Stimulated activated naive B cell treated with anti-CD40 and anti-IgM and Interleukin-4, amounts not matched to agents 10 μg/mL and 1 μg/mL and 100 μg/mL, for 72 hours (primary cell): Measurements from ENCODE around the gene ZNF415.
A peak's percentile ranks its signal among the peaks of the same experiment; 100 is the strongest.
"Not testable (repeated sequence)": the region's sequence is repeated elsewhere in the genome, so short reads cannot be mapped to it uniquely, and the experiment has no call there.

Experiments used
- ATAC-seq, 2 donors: fragments of 150-1000 bp; cut with Tn5 transposase; replicated peaks; 2 replicates each; pipeline ENCODE4 v1.10.0; 2021; ENCODE audit warnings: moderate library complexity in 1 of 2
- DNase-seq: peaks from one replicate; pipeline ENCODE4 v3.0.0; 2021
- H3K27ac Mint-ChIP-seq: one replicate; pipeline ENCODE4 v1.8.0; 2022; ENCODE audit warnings: mild to moderate bottlenecking, mixed read lengths
- H3K27me3 Mint-ChIP-seq, 2 donors: one replicate each; pipeline ENCODE4 v1.8.0; 2022; ENCODE audit warnings: mixed read lengths in 2 of 2
- H3K36me3 Mint-ChIP-seq, 2 donors: one replicate each; pipeline ENCODE4 v1.8.0; 2022; ENCODE audit warnings: mixed read lengths in 2 of 2, mild to moderate bottlenecking in 1 of 2
- H3K4me1 Mint-ChIP-seq, 2 donors: one replicate each; pipeline ENCODE4 v1.8.0; 2022; ENCODE audit warnings: mixed read lengths in 2 of 2, mild to moderate bottlenecking in 1 of 2
- H3K4me3 Mint-ChIP-seq, 2 donors: one replicate each; pipeline ENCODE4 v1.8.0; 2022; ENCODE audit warnings: mild to moderate bottlenecking in 2 of 2, mixed read lengths in 2 of 2, moderate library complexity in 1 of 2
- H3K9me3 Mint-ChIP-seq, 2 donors: one replicate each; pipeline ENCODE4 v1.8.0; 2022; ENCODE audit warnings: mixed read lengths in 2 of 2, mild to moderate bottlenecking in 1 of 2

ZNF415 gene

GRCh38 chr19:53131085-53131590 lies 1.6 kb downstream of the ZNF415 start:
- H3K4me1 Mint-ChIP-seq: peaks cover 15 to 27% of the 10 kb centered on the region in 2 donors
- peak overlapping the region; percentile 5 for H3K27ac Mint-ChIP-seq
- H3K9me3 Mint-ChIP-seq: peaks cover 5 to 8% of the 10 kb centered on the region in 2 donors
- peaks cover 0 to 9% of the 10 kb centered on the region in 2 donors for H3K27me3 Mint-ChIP-seq
- ATAC-seq (no peak), DNase-seq (no peak)
- H3K4me3 Mint-ChIP-seq: peak overlapping the region; percentile 85 to 88
- H3K36me3 Mint-ChIP-seq: peaks cover 16 to 32% of the 10 kb centered on the region in 2 donors

GRCh38 chr19:53130506-53130905 lies 2.2 kb downstream of the ZNF415 start:
- Mint-ChIP-seq H3K4me1 (peaks cover 15 to 27% of the 10 kb centered on the region in 2 donors), H3K27ac (no peak overlapping the region), H3K4me3 (no peak overlapping the region), H3K27me3 (peaks cover 0 to 9% of the 10 kb centered on the region in 2 donors), H3K36me3 (peaks cover 16 to 32% of the 10 kb centered on the region in 2 donors), H3K9me3 (peaks cover 3 to 6% of the 10 kb centered on the region in 2 donors)
- ATAC-seq: no peak
- DNase-seq: no peak

GRCh38 chr19:53126733-53127526 lies 5.8 kb downstream of the ZNF415 start:
- H3K4me3 Mint-ChIP-seq, ATAC-seq, DNase-seq, H3K27me3 Mint-ChIP-seq: not testable (repeated sequence)
- peaks cover 32 to 56% of the 10 kb centered on the region in 2 donors for H3K36me3 Mint-ChIP-seq
- H3K27ac Mint-ChIP-seq: peak overlapping the region; percentile 33
- H3K4me1 Mint-ChIP-seq: peaks cover 12 to 22% of the 10 kb centered on the region in 2 donors
- H3K9me3 Mint-ChIP-seq: peaks cover 3 to 12% of the 10 kb centered on the region in 2 donors

GRCh38 chr19:53123400-53123799 lies 9.3 kb downstream of the ZNF415 start:
- Mint-ChIP-seq H3K36me3 (peaks cover 39 to 54% of the 10 kb centered on the region in 2 donors), H3K27ac (no peak overlapping the region), H3K4me1 (peaks cover 3 to 6% of the 10 kb centered on the region in 2 donors), H3K27me3 (no peaks in the 10 kb centered on the region), H3K4me3 (no peak overlapping the region), H3K9me3 (peaks cover 6 to 23% of the 10 kb centered on the region in 2 donors)
- DNase-seq (no peak), ATAC-seq (no peak)

GRCh38 chr19:53112286-53112685 lies 20.4 kb downstream of the ZNF415 start:
- DNase-seq (no peak), ATAC-seq (no peak)
- H3K4me1 Mint-ChIP-seq: peaks cover 0 to 4% of the 10 kb centered on the region in 2 donors
- H3K27ac Mint-ChIP-seq: no peak overlapping the region
- peaks cover 67 to 74% of the 10 kb centered on the region in 2 donors for H3K36me3 Mint-ChIP-seq
- H3K27me3 Mint-ChIP-seq: no peaks in the 10 kb centered on the region
- H3K9me3 Mint-ChIP-seq: peaks cover 28 to 45% of the 10 kb centered on the region in 2 donors
- no peak overlapping the region for H3K4me3 Mint-ChIP-seq

GRCh38 chr19:53109527-53109926 lies 23.2 kb downstream of the ZNF415 start:
- Mint-ChIP-seq H3K4me3 (no peak overlapping the region), H3K36me3 (peaks cover 42 to 47% of the 10 kb centered on the region in 2 donors), H3K9me3 (peaks cover 15 to 22% of the 10 kb centered on the region in 2 donors), H3K27ac (no peak overlapping the region), H3K27me3 (no peaks in the 10 kb centered on the region), H3K4me1 (peaks cover 0 to 4% of the 10 kb centered on the region in 2 donors)
- DNase-seq (no peak), ATAC-seq (no peak)

- Mint-ChIP-seq H3K4me1 (peaks cover 18 to 19% of the 10 kb centered on the region in 2 donors), H3K4me3 (peak within 1 kb of the TSS; percentile 87 to 91), H3K9me3 (peaks cover 0 to under 1% of the 10 kb centered on the region in 2 donors), H3K27ac (peak within 1 kb of the TSS; percentile 94), H3K36me3 (peaks cover 28 to 29% of the 10 kb centered on the region in 2 donors), H3K27me3 (no peaks in the 10 kb centered on the region)
- DNase-seq (peak; percentile 98), ATAC-seq (peak; percentile 94 to 96)
Observed at GRCh38 chr19:53103234-53104203, 29.2 kb downstream of the ZNF415 start, which contains the start of gene ZNF160. Gene ZNF160, minus strand, starts transcription at chr19:53103422. Its CDS starts 17,146 bp downstream, at chr19:53086276.

- Mint-ChIP-seq H3K4me1 (peaks cover 22 to 23% of the 10 kb centered on the region in 2 donors), H3K36me3 (peaks cover 25 to 31% of the 10 kb centered on the region in 2 donors), H3K4me3 (peak overlapping the region; percentile 87 to 91), H3K27me3 (no peaks in the 10 kb centered on the region), H3K27ac (peak overlapping the region; percentile 94), H3K9me3 (no peaks in the 10 kb centered on the region)
- DNase-seq: peak; percentile 39
- ATAC-seq: peak; percentile 40 to 45
Observed at GRCh38 chr19:53102756-53103233, 29.9 kb downstream of the ZNF415 start.

- H3K27ac Mint-ChIP-seq: peak overlapping the region; percentile 94
- no peaks in the 10 kb centered on the region for H3K9me3 Mint-ChIP-seq
- no peaks in the 10 kb centered on the region for H3K27me3 Mint-ChIP-seq
- H3K36me3 Mint-ChIP-seq: peaks cover 30 to 36% of the 10 kb centered on the region in 2 donors
- H3K4me3 Mint-ChIP-seq: peak overlapping the region; percentile 87 to 91
- DNase-seq (no peak), ATAC-seq (no peak)
- H3K4me1 Mint-ChIP-seq: peaks cover 27 to 28% of the 10 kb centered on the region in 2 donors
Observed at GRCh38 chr19:53102206-53102755, 30.4 kb downstream of the ZNF415 start.

- peaks cover 31 to 39% of the 10 kb centered on the region in 2 donors for H3K36me3 Mint-ChIP-seq
- no peak for ATAC-seq
Observed at GRCh38 chr19:53101518-53101917, 31.2 kb downstream of the ZNF415 start.

GRCh38 chr19:53098570-53098969 lies 34.1 kb downstream of the ZNF415 start:
- ATAC-seq, H3K9me3 Mint-ChIP-seq, H3K27ac Mint-ChIP-seq, H3K4me3 Mint-ChIP-seq, DNase-seq, H3K27me3 Mint-ChIP-seq: not testable (repeated sequence)
- peaks cover 43 to 59% of the 10 kb centered on the region in 2 donors for H3K36me3 Mint-ChIP-seq
- peaks cover 34 to 36% of the 10 kb centered on the region in 2 donors for H3K4me1 Mint-ChIP-seq

More at GRCh38 chr19:53101518-53101917, 31.2 kb downstream of the ZNF415 start:
- H3K9me3 Mint-ChIP-seq: no peaks in the 10 kb centered on the region
- no peak for DNase-seq
- H3K27me3 Mint-ChIP-seq: no peaks in the 10 kb centered on the region
- no peak overlapping the region for H3K27ac Mint-ChIP-seq
- peaks cover 30% of the 10 kb centered on the region in 2 donors for H3K4me1 Mint-ChIP-seq
- peak overlapping the region; percentile 87 to 91 for H3K4me3 Mint-ChIP-seq

- Mint-ChIP-seq H3K4me1 (peaks cover 28 to 29% of the 10 kb centered on the region in 2 donors), H3K27ac (peak overlapping the region; percentile 4), H3K36me3 (peaks cover 45 to 63% of the 10 kb centered on the region in 2 donors)
- ATAC-seq, H3K4me3 Mint-ChIP-seq, H3K27me3 Mint-ChIP-seq, DNase-seq, H3K9me3 Mint-ChIP-seq: not testable (repeated sequence)
Observed at GRCh38 chr19:53096982-53097690, 35.6 kb downstream of the ZNF415 start.

- H3K27me3 Mint-ChIP-seq, DNase-seq, H3K4me3 Mint-ChIP-seq, ATAC-seq, H3K9me3 Mint-ChIP-seq, H3K27ac Mint-ChIP-seq: not testable (repeated sequence)
- peaks cover 41 to 62% of the 10 kb centered on the region in 2 donors for H3K36me3 Mint-ChIP-seq
- H3K4me1 Mint-ChIP-seq: peaks cover 24% of the 10 kb centered on the region in 2 donors
Observed at GRCh38 chr19:53096579-53096978, 36.1 kb downstream of the ZNF415 start.
